HEK293 (cell line): Measurements from ENCODE around the gene BDKRB2.

Experiments used
- CTCF ChIA-PET: fragments of 350-600 bp; formaldehyde crosslinking; extraction: SDS; loops from one replicate; lab custom pipeline; 2021; ENCODE audit warnings: antibody characterized with exemption; lab: Yijun Ruan, JAX
- POLR2A ChIA-PET: fragments of 300-600 bp; formaldehyde crosslinking; extraction: SDS; loops from one replicate; lab custom pipeline; 2020; ENCODE audit warnings: antibody characterized with exemption, inconsistent platforms; lab: Yijun Ruan, JAX
- H3K27ac ChIP-seq: fragments of 200-500 bp; sonication (Bioruptor generic); 2 replicates; pipeline ENCODE4 v1.5.1; 2014; ENCODE audit warnings: low read depth, low read length, control low read depth, inconsistent platforms; ENCODE audit errors: extremely low read depth
- H3K36me3 ChIP-seq, 2 experiments: fragments of 200-500 bp in 1 of 2; sonication (Bioruptor generic) in 1 of 2; 1 replicate in 1 of 2; 2 replicates in 1 of 2; pipeline ENCODE4 v1.5.1; 2014 to 2017; ENCODE audit warnings: inconsistent platforms in 2 of 2, low read length in 2 of 2; ENCODE audit not compliant: control insufficient read depth in 2 of 2, insufficient read depth in 1 of 2
- H3K4me1 ChIP-seq: fragments of 200-500 bp; sonication (Bioruptor generic); 2 replicates; pipeline ENCODE4 v1.5.1; 2014; ENCODE audit warnings: mild to moderate bottlenecking, low read length, inconsistent platforms; ENCODE audit not compliant: control insufficient read depth, insufficient read depth
- H3K4me3 ChIP-seq: 2 replicates; pipeline ENCODE4 v1.5.1; 2011; ENCODE audit warnings: low read depth, mild to moderate bottlenecking, control low read depth, low read length, moderate library complexity
- H3K9me3 ChIP-seq: fragments of 200-500 bp; sonication (Bioruptor generic); 2 replicates; pipeline ENCODE4 v1.5.1; 2014; ENCODE audit warnings: low read depth, low read length, inconsistent platforms; ENCODE audit not compliant: control insufficient read depth, insufficient read depth
- GFI1B ChIP-seq: fragments of 450-650 bp; formaldehyde crosslinking; IDR thresholded peaks from 2 replicates; pipeline ENCODE4 v1.5.1; 2016; ENCODE audit warnings: missing biosample characterization, missing genetic modification characterization
- SCRT1 ChIP-seq: fragments of 450-650 bp; formaldehyde crosslinking; IDR thresholded peaks from 2 replicates; pipeline ENCODE4 v1.5.1; 2016; ENCODE audit warnings: missing biosample characterization, missing genetic modification characterization, borderline replicate concordance
- SCRT2 ChIP-seq: fragments of 450-650 bp; formaldehyde crosslinking; IDR thresholded peaks from 2 replicates; pipeline ENCODE4 v1.5.1; 2016; ENCODE audit warnings: missing biosample characterization, missing genetic modification characterization
- ZBTB21 ChIP-seq: fragments of 450-650 bp; formaldehyde crosslinking; IDR thresholded peaks from 2 replicates; pipeline ENCODE4 v1.5.1; 2017; ENCODE audit warnings: missing biosample characterization, missing genetic modification characterization
- ZBTB7A ChIP-seq: fragments of 450-650 bp; formaldehyde crosslinking; IDR thresholded peaks from 2 replicates; pipeline ENCODE4 v1.5.1; 2016; ENCODE audit warnings: low read depth, missing biosample characterization, missing genetic modification characterization
- ZFP69B ChIP-seq: fragments of 450-650 bp; formaldehyde crosslinking; IDR thresholded peaks from 2 replicates; pipeline ENCODE4 v1.5.1; 2016; ENCODE audit warnings: missing biosample characterization, missing genetic modification characterization
- ZNF133 ChIP-seq: fragments of 450-650 bp; formaldehyde crosslinking; IDR thresholded peaks from 2 replicates; pipeline ENCODE4 v1.5.1; 2016; ENCODE audit warnings: missing biosample characterization, missing genetic modification characterization
- ZNF155 ChIP-seq: fragments of 450-650 bp; formaldehyde crosslinking; IDR thresholded peaks from 2 replicates; pipeline ENCODE4 v1.5.1; 2016; ENCODE audit warnings: missing biosample characterization, missing genetic modification characterization
- ZNF23 ChIP-seq: fragments of 450-650 bp; formaldehyde crosslinking; IDR thresholded peaks from 2 replicates; pipeline ENCODE4 v1.5.1; 2016; ENCODE audit warnings: missing biosample characterization, missing genetic modification characterization, borderline replicate concordance
- ZNF48 ChIP-seq: fragments of 450-650 bp; formaldehyde crosslinking; IDR thresholded peaks from 2 replicates; pipeline ENCODE4 v1.5.1; 2016; ENCODE audit warnings: missing biosample characterization, missing genetic modification characterization
- ZNF560 ChIP-seq: fragments of 450-650 bp; formaldehyde crosslinking; IDR thresholded peaks from 2 replicates; pipeline ENCODE4 v1.5.1; 2017; ENCODE audit warnings: missing biosample characterization, missing genetic modification characterization, borderline replicate concordance
- ZNF701 ChIP-seq: fragments of 450-650 bp; formaldehyde crosslinking; IDR thresholded peaks from 2 replicates; pipeline ENCODE4 v1.5.1; 2016; ENCODE audit warnings: missing biosample characterization, missing genetic modification characterization
- TF ChIP-seq, protein P1 (sequence below): sonication (generic); formaldehyde crosslinking; IDR thresholded peaks from 2 replicates; pipeline ENCODE4 v1.8.1; 2022; ENCODE audit warnings: mild to moderate bottlenecking, moderate library complexity, missing genetic modification reagents
- TF ChIP-seq, protein P2 (sequence below): fragments of 450-650 bp; formaldehyde crosslinking; IDR thresholded peaks from 2 replicates; pipeline ENCODE4 v1.5.1; 2016; ENCODE audit warnings: missing biosample characterization, missing genetic modification characterization, low read depth
- TF ChIP-seq, protein P3 (sequence below): fragments of 450-650 bp; formaldehyde crosslinking; IDR thresholded peaks from 2 replicates; pipeline ENCODE4 v1.5.1; 2017; ENCODE audit warnings: missing biosample characterization, missing genetic modification characterization
- TF ChIP-seq, protein P4 (sequence below): fragments of 450-650 bp; formaldehyde crosslinking; IDR thresholded peaks from 2 replicates; pipeline ENCODE4 v1.5.1; 2016; ENCODE audit warnings: missing biosample characterization, missing genetic modification characterization
- TF ChIP-seq, protein P5 (sequence below): fragments of 450-650 bp; formaldehyde crosslinking; IDR thresholded peaks from 2 replicates; pipeline ENCODE4 v1.5.1; 2017; ENCODE audit warnings: missing biosample characterization, missing genetic modification characterization
- TF ChIP-seq, protein P6 (sequence below): fragments of 450-650 bp; formaldehyde crosslinking; conservative IDR thresholded peaks from 2 replicates; pipeline ENCODE4 v1.5.1; 2016; ENCODE audit warnings: low read depth, missing biosample characterization, missing genetic modification characterization

Gene BDKRB2

DNA sequence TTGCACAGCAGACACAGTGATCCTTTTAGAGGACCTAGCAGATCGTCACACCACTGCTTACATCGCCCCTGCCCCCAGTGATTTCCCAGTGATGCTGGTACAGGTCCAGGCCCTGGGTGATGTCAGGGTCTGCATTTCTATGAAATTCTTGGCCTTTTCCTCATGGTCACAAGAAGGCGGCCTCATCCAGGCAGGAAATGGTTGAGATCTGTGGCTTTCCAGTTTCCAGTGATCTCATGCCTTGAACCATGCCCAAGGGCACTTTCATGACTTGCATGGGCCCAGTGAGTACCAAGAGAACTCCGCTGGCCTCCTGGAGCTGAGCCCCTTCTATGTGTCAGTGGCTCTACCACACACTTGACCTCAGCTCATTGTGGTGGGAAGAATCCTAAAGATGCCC, 41.9 kb upstream of the BDKRB2 start (continued):
- TF ChIP-seq, protein P1, sequence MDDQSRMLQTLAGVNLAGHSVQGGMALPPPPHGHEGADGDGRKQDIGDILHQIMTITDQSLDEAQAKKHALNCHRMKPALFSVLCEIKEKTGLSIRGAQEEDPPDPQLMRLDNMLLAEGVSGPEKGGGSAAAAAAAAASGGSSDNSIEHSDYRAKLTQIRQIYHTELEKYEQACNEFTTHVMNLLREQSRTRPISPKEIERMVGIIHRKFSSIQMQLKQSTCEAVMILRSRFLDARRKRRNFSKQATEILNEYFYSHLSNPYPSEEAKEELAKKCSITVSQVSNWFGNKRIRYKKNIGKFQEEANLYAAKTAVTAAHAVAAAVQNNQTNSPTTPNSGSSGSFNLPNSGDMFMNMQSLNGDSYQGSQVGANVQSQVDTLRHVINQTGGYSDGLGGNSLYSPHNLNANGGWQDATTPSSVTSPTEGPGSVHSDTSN (CRISPR knock-in tag), result no peak
- TF ChIP-seq GFI1B, result no peak

DNA sequence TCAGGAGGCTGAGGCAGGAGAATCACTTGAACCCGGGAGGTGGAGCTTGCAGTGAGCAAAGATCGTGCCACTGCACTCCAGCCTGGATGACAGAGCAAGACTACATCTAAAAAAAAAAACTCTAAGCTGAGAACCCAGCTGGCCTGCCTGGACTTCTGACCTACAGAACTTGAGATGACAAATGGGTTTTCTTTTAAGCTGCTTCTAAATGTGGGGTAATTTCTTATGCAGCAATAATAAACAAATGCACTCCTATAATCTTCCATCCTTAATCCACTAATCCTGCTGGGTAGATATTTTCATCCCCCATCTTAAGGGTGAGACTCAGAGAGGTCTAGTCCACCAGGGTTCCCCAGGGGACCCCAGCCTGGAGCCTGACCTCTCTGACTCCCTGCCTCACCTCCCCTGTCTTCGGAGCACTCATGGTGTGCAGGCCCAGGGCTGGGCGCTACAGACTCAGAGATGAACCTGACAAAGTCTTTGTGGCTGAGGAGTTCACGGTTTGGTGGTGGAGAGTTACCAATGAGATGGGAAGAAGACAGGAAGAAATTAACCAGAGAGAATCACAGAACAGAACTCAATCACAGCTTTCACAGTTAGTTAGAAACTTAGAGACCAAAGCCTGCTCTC, 39.7 kb upstream of the BDKRB2 start:
- POLR2A ChIA-PET, result interaction anchor here (1.4 kb wide), 1 partner anchor 12 kb away, joined by 3 read pairs; no protein-coding TSS in a partner anchor
- CTCF ChIA-PET, result interaction anchor here (1.6 kb wide), 1 partner anchor 67 kb away, joined by 4 read pairs; no protein-coding TSS in a partner anchor
- Histone ChIP-seq H3K27ac (no peak overlapping the region), H3K9me3 (no peaks in the 10 kb centered on the region), H3K4me1 (no peaks in the 10 kb centered on the region), H3K36me3 (no peaks in the 10 kb centered on the region), H3K4me3 (no peak overlapping the region)
- TF ChIP-seq SCRT1, result no peak
- TF ChIP-seq, protein P2, sequence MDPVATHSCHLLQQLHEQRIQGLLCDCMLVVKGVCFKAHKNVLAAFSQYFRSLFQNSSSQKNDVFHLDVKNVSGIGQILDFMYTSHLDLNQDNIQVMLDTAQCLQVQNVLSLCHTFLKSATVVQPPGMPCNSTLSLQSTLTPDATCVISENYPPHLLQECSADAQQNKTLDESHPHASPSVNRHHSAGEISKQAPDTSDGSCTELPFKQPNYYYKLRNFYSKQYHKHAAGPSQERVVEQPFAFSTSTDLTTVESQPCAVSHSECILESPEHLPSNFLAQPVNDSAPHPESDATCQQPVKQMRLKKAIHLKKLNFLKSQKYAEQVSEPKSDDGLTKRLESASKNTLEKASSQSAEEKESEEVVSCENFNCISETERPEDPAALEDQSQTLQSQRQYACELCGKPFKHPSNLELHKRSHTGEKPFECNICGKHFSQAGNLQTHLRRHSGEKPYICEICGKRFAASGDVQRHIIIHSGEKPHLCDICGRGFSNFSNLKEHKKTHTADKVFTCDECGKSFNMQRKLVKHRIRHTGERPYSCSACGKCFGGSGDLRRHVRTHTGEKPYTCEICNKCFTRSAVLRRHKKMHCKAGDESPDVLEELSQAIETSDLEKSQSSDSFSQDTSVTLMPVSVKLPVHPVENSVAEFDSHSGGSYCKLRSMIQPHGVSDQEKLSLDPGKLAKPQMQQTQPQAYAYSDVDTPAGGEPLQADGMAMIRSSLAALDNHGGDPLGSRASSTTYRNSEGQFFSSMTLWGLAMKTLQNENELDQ (tag by site-specific recombination), result no peak
- no peak for TF ChIP-seq ZFP69B (tag by site-specific recombination)
- TF ChIP-seq, protein P3, sequence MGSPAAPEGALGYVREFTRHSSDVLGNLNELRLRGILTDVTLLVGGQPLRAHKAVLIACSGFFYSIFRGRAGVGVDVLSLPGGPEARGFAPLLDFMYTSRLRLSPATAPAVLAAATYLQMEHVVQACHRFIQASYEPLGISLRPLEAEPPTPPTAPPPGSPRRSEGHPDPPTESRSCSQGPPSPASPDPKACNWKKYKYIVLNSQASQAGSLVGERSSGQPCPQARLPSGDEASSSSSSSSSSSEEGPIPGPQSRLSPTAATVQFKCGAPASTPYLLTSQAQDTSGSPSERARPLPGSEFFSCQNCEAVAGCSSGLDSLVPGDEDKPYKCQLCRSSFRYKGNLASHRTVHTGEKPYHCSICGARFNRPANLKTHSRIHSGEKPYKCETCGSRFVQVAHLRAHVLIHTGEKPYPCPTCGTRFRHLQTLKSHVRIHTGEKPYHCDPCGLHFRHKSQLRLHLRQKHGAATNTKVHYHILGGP (tag by site-specific recombination), result no peak
- TF ChIP-seq SCRT2, result no peak
- TF ChIP-seq ZBTB21 (tag by site-specific recombination), result no peak
- no peak for TF ChIP-seq ZNF560 (tag by site-specific recombination)
- no peak for TF ChIP-seq ZNF701 (tag by site-specific recombination)
- no peak for TF ChIP-seq ZNF133 (tag by site-specific recombination)

DNA sequence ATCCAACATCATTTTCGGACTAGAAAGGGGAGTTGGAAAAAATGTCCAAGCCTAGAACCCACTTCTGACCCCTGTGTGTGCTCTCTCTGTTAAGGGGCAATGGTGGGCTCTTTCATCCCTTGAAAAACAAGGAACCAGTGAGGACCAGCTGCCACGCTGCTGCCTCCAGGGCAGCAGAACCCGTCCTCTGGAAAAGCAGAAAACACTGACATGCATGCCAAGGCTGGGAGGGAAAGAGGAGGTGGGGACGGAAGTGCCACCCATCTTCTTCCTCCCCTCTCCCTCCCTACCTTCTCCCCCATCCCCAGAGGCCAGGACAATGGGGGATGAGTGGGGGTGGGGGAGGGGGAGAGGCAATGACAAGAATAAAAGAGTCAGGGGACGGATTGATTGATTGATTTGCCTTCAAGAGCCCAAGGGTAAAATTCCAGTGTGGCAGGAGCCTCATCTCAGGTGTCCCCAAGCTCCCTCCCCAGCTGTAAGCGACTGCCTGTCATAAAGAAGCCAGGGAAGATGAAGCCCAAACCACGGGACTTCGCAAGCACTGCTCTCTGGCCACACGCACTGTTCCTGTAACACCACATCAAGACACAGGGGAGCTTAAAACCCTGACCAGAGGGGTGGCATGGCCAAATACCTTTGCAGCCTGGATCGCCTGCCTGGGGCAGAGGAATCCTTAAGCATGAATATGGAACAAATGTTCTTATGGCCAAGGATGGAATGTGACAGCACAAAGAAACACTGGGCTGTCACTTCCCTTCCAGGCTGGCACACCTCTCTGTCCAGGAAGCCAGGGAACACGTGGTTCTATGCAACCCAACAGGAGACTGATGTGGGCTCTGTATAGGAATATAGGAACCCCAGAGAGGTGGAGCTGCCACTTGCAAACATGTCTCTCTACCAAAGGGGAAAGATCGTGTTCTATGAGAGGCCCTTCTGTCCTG, 38.9 kb upstream of the BDKRB2 start:
- Histone ChIP-seq H3K4me1 (no peaks in the 10 kb centered on the region), H3K27ac (no peak overlapping the region), H3K9me3 (no peaks in the 10 kb centered on the region), H3K4me3 (no peak overlapping the region), H3K36me3 (no peaks in the 10 kb centered on the region)
- POLR2A ChIA-PET, result interaction anchor here (1.4 kb wide), 1 partner anchor 11 kb away, joined by 3 read pairs; no protein-coding TSS in a partner anchor
- CTCF ChIA-PET, result interaction anchor here (1.6 kb wide), 1 partner anchor 66 kb away, joined by 4 read pairs; no protein-coding TSS in a partner anchor
- no peak for TF ChIP-seq ZNF23
- TF ChIP-seq, protein P4, sequence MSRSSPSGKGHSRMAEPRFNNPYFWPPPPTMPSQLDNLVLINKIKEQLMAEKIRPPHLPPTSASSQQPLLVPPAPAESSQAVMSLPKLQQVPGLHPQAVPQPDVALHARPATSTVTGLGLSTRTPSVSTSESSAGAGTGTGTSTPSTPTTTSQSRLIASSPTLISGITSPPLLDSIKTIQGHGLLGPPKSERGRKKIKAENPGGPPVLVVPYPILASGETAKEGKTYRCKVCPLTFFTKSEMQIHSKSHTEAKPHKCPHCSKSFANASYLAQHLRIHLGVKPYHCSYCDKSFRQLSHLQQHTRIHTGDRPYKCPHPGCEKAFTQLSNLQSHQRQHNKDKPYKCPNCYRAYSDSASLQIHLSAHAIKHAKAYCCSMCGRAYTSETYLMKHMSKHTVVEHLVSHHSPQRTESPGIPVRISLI (tag by site-specific recombination), result no peak
- no peak for TF ChIP-seq ZBTB7A (tag by site-specific recombination)
- TF ChIP-seq, protein P5, sequence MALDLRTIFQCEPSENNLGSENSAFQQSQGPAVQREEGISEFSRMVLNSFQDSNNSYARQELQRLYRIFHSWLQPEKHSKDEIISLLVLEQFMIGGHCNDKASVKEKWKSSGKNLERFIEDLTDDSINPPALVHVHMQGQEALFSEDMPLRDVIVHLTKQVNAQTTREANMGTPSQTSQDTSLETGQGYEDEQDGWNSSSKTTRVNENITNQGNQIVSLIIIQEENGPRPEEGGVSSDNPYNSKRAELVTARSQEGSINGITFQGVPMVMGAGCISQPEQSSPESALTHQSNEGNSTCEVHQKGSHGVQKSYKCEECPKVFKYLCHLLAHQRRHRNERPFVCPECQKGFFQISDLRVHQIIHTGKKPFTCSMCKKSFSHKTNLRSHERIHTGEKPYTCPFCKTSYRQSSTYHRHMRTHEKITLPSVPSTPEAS, result no peak
- no peak for TF ChIP-seq ZNF48
- TF ChIP-seq, protein P6, sequence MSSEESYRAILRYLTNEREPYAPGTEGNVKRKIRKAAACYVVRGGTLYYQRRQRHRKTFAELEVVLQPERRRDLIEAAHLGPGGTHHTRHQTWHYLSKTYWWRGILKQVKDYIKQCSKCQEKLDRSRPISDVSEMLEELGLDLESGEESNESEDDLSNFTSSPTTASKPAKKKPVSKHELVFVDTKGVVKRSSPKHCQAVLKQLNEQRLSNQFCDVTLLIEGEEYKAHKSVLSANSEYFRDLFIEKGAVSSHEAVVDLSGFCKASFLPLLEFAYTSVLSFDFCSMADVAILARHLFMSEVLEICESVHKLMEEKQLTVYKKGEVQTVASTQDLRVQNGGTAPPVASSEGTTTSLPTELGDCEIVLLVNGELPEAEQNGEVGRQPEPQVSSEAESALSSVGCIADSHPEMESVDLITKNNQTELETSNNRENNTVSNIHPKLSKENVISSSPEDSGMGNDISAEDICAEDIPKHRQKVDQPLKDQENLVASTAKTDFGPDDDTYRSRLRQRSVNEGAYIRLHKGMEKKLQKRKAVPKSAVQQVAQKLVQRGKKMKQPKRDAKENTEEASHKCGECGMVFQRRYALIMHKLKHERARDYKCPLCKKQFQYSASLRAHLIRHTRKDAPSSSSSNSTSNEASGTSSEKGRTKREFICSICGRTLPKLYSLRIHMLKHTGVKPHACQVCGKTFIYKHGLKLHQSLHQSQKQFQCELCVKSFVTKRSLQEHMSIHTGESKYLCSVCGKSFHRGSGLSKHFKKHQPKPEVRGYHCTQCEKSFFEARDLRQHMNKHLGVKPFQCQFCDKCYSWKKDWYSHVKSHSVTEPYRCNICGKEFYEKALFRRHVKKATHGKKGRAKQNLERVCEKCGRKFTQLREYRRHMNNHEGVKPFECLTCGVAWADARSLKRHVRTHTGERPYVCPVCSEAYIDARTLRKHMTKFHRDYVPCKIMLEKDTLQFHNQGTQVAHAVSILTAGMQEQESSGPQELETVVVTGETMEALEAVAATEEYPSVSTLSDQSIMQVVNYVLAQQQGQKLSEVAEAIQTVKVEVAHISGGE (tag by site-specific recombination), result no peak
- TF ChIP-seq ZNF155 (tag by site-specific recombination), result no peak
